ENCODE data around the gene NOXO1.
"Not testable (repeated sequence)": the region's sequence is repeated elsewhere in the genome, so short reads cannot be mapped to it uniquely, and the experiment has no call there.

Gene NOXO1

DNA sequence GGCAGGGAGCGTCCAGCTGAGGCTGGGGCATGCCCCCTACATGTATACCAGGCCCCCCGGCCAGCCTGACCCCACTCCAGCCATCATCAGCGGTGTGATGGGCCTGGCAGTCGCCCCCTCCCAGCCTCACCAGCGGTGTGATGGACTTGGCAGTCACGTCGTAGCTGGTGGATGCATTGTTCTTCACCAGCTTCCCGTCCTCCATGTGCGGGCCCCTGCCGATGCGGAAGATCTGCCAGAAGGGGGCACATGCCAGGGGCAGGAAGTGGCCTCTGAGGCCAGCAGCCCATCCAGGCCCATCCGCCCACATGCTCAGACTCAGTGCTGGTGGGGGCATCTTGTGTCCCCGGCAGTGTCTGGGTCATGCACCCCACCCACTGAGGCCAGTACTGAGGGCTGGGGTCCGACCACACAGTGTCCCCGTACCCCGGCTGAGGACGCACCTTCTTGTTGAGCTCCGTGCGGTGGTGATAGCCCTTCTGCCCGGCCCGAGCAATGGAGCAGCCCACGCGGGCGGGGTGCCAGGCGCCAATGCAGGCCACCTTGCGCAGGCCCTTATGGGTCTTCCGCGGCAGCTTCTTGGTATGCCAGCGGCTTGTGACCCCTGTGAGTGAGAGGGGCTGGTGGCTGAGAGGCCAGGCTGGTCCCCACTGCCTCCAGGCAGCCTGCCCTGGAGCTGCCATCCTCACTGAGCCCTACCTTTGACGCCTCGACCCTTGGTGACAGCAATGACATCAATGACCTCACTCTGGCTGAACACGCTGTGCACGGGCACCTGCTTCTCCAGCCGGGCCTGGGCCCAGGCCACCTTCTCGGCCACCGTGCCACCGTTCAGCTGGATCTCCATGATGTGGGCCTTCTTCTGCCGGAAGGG, 34.5 kb downstream of the NOXO1 start:
- H3K27ac ChIP-seq (ENCODE audit: low read length) = no peak overlapping the region
- no peaks in the 10 kb centered on the region; the same call in 1 of the 2 replicates for H3K27me3 ChIP-seq (ENCODE audit: insufficient read depth, low read length)
- H3K36me3 ChIP-seq (ENCODE audit: insufficient read depth, low read depth, low read length) = no peaks in the 10 kb centered on the region
- no peaks in the 10 kb centered on the region for H3K9me3 ChIP-seq (ENCODE audit: insufficient read depth, low read depth, low read length)
- no peaks in the 10 kb centered on the region for H3K4me1 ChIP-seq (ENCODE audit: insufficient read depth, low read length)
- no peak overlapping the region for H3K4me3 ChIP-seq (ENCODE audit: low read length)
- H3K9ac ChIP-seq (ENCODE audit: low read depth, low read length) = no peak overlapping the region

DNA sequence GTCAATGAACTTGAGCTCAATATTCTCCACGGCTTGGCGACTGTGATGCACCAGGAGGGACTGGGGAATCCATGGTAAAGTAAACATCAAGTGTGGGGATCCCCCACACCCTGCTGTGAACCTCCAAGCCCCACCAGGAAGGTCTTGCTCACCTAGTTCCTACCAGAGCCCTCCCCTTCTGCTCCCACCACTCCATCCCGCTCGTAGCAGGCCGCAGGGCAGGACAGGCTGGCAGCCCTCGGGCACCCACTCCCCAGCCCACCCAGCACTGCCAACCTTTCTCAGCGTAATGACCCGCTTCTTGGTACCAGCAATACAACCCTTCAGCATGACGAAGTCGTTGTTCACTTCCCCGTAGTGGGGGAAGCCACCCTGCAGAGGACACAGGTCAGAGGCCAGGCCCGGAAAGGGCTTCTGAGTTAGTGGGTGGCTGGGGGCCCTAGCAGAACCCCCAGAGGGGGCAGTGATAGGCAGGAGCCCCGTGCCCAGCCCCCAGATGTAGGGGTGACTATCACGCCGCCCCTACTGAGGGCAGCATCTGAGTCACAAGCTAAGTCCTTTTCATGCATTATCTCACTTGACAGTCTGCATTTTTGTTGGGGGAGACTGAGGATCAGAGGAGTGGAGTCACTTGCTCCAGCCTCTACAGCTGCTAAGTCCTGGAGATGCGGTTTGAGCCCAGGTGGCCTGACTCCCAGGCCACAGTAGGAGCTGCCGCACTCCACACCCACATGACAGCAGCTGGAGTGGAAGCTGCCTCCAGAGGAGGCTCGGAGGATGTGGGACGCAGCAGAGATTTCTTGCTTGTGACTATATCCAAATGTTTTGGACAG, 35.5 kb downstream of the NOXO1 start:
- Histone ChIP-seq H3K9ac (ENCODE audit: low read depth, low read length) (no peak overlapping the region), H3K27me3 (ENCODE audit: insufficient read depth, low read length) (no peaks in the 10 kb centered on the region; the same call in 1 of the 2 replicates), H3K9me3 (ENCODE audit: insufficient read depth, low read depth, low read length) (no peaks in the 10 kb centered on the region), H3K36me3 (ENCODE audit: insufficient read depth, low read depth, low read length) (0 out of 2 replicates have a peak, but pooled peaks cover under 1% of the 10 kb centered on the region), H3K27ac (ENCODE audit: low read length) (no peak overlapping the region), H3K4me3 (ENCODE audit: low read length) (no peak overlapping the region), H3K4me1 (ENCODE audit: insufficient read depth, low read length) (no peaks in the 10 kb centered on the region)

DNA sequence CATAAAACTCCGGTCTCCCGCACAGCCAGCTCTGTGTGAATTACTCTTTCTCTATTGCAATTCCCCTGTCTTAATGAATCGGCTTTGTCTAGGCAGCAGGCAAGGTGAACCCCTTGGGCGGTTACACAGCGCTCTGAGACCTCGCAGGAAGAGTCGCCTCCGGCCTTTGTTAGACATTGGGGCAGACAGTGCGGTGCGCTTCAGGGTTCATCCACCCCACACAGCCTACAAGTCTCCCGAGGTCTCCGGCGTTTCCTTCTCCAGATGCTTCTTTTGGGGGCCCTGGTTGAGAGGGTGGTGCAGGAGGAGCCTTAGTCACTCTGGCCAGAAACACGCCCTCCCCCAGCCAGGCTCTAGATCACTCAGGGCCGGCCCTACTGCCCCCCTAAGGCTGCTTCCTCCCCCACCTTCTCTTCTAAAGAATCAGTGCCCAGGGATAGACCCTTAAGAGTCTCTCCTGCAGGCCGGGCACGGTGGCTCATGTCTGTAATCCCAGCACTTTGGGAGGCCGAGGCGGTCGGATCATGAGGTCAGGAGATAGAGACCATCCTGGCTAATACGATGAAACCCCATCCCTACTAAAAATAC, 36.6 kb downstream of the NOXO1 start:
- no peak overlapping the region for H3K4me3 ChIP-seq (ENCODE audit: low read length)
- no peaks in the 10 kb centered on the region for H3K4me1 ChIP-seq (ENCODE audit: insufficient read depth, low read length)
- H3K9me3 ChIP-seq (ENCODE audit: insufficient read depth, low read depth, low read length) = no peaks in the 10 kb centered on the region
- no peak overlapping the region for H3K27ac ChIP-seq (ENCODE audit: low read length)
- H3K27me3 ChIP-seq (ENCODE audit: insufficient read depth, low read length) = no peaks in the 10 kb centered on the region; the same call in 1 of the 2 replicates
- H3K36me3 ChIP-seq (ENCODE audit: insufficient read depth, low read depth, low read length) = peaks cover 8% of the 10 kb centered on the region; the same call in 1 of the 2 replicates
- H3K9ac ChIP-seq (ENCODE audit: low read depth, low read length) = no peak overlapping the region; the same call in 1 of the 2 replicates

DNA sequence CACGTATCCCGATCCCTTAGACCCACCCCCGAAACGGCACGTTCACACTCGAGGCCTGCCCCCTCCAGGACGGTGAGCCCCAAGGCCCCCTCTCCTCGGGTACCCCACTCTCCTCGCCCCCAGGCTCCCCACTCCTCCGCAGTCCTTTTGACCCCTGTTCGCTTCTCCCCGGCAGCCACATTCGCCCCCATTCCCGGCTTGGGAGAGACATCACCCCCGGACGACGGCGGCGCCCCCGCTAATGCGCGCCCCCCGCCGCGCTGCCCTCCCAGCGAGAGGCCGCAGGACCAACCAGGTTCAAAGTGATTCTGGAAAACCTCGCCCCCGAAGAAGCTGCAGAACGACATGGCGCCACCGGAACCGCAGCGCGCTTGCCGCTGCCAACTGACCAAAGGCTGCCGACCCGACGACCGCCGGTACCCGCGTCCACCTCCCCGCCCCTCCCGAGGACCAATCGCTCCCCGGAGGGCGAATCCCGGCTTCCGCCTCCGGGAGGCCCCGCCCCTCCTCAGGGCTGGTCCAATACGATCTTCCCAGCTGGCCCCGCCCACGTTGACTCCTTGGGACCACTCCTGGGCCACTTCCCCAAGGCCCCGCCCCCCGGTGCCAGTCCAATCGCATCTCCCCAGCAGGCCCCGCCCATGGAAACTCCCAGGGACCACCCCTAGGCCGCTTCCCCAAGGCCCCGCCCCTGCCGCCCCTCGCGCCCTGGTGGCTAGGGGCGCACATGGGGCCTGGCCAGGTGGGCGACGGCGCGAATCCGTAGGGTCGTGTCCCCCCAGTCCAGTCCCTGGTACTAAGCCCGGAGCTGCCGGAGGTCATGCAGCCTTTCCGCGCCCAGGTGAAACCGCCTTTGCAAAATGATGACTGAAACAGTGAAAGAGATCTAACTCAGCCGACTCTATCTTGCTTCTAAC, 38.2 kb downstream of the NOXO1 start, which contains the start of gene MSRB1:
MSRB1 (minus strand) TSS at position 390 of the 917 bp plus-strand sequence; CDS start at position 347, 43 bp downstream.
- H3K4me3 ChIP-seq (ENCODE audit: low read length) = peak within 1 kb of the TSS; percentile 87
- H3K27ac ChIP-seq (ENCODE audit: low read length) = no peak within 1 kb of the TSS
- no peaks in the 10 kb centered on the region for H3K4me1 ChIP-seq (ENCODE audit: insufficient read depth, low read length)
- peaks cover 17% of the 10 kb centered on the region; the same call in 1 of the 2 replicates for H3K36me3 ChIP-seq (ENCODE audit: insufficient read depth, low read depth, low read length)
- peak within 1 kb of the TSS; percentile 83 for H3K9ac ChIP-seq (ENCODE audit: low read depth, low read length)
- H3K27me3 ChIP-seq (ENCODE audit: insufficient read depth, low read length) = no peaks in the 10 kb centered on the region; the same call in 1 of the 2 replicates
- no peaks in the 10 kb centered on the region for H3K9me3 ChIP-seq (ENCODE audit: insufficient read depth, low read depth, low read length)

DNA sequence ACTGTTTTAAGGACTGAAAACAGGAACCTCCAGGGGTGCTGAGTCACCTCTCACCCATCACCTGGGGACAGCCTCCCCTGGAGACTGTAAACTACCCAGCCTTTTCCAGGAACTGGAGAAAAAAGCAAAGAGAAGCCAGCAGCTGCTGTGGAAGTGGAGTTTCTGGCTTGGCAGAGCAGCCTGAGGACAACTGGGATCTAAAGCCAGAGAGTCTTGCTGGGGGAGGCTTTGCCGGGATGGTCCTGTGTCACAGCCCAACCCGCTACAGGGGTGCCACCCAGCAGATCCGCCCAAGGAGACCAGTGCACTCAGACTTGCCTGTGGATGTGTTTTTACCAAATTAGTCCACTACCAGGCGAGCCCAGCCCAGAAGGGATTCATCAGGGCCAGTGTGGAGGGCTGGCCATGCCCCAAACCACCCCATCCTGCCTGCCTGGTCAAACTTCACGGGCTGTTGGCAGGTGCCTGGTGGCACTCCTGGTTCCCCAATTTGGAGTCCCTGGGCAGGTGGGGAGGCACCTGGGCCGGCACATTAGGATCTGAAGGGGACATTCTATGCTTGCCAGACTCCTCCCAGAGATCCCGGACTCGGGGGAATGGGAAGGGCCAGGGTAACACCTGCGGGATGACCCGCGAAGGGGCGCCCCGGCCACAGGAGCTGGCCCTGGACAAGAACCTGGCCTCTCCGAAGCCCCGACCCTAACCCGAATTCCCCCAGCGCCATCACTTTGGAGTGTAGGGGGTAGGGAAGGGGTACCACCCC, 39.0 kb downstream of the NOXO1 start:
- Histone ChIP-seq H3K27me3 (ENCODE audit: insufficient read depth, low read length) (no peaks in the 10 kb centered on the region; the same call in 1 of the 2 replicates), H3K4me3 (ENCODE audit: low read length) (peak overlapping the region; percentile 87), H3K27ac (ENCODE audit: low read length) (no peak overlapping the region), H3K9ac (ENCODE audit: low read depth, low read length) (peak overlapping the region; percentile 83; the same call in 1 of the 2 replicates), H3K9me3 (ENCODE audit: insufficient read depth, low read depth, low read length) (no peaks in the 10 kb centered on the region), H3K4me1 (ENCODE audit: insufficient read depth, low read length) (no peaks in the 10 kb centered on the region), H3K36me3 (ENCODE audit: insufficient read depth, low read depth, low read length) (peaks cover 21% of the 10 kb centered on the region; the same call in 1 of the 2 replicates)

DNA sequence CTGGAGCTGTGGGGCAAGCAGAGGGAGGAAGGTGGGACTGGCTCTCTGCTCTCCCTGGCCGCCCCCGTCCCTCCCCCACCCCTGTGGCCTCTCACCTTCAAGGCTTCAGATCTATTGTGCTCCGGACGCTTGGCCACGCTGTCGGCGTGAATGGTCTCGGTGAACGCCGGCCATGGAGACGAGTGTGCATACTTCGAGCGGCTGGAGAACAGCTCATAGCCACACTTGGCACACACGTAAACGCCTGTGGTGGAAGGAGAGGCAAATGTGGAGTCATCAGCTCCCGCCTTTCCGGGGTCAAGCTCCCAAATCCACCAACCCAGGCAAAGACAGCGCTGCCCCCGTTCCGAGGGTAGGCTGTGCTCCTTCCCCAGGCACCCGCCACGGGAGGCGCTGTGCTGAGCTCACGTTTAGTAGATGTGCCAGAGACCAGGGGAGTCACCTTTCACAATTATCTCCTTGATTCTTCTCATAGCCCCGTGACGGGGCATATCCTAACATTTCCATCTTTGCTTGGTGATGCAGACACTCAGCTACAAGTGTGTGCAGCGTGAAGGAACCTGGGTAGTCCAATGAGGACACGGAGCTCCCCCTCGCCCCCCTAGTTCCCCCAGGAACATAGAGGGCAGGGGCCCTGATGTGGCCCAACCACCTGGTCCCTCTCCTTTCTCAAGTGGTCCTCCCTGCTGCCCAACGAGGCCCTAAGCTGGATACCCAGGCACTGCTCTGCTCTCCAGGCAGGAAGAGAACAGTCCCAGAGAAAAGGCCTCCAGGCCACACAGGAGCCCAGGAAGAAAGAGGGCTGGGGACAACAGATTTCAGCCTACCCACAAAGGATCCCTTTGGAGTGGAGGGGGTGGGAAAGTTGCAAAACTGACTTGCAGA, 39.9 kb downstream of the NOXO1 start:
- H3K36me3 ChIP-seq (ENCODE audit: insufficient read depth, low read depth, low read length) = peaks cover 21% of the 10 kb centered on the region; the same call in 1 of the 2 replicates
- H3K27ac ChIP-seq (ENCODE audit: low read length) = no peak overlapping the region
- no peaks in the 10 kb centered on the region; the same call in 1 of the 2 replicates for H3K27me3 ChIP-seq (ENCODE audit: insufficient read depth, low read length)
- H3K9ac ChIP-seq (ENCODE audit: low read depth, low read length) = no peak overlapping the region
- H3K4me3 ChIP-seq (ENCODE audit: low read length) = peak overlapping the region; percentile 87
- no peaks in the 10 kb centered on the region for H3K9me3 ChIP-seq (ENCODE audit: insufficient read depth, low read depth, low read length)
- no peaks in the 10 kb centered on the region for H3K4me1 ChIP-seq (ENCODE audit: insufficient read depth, low read length)

DNA sequence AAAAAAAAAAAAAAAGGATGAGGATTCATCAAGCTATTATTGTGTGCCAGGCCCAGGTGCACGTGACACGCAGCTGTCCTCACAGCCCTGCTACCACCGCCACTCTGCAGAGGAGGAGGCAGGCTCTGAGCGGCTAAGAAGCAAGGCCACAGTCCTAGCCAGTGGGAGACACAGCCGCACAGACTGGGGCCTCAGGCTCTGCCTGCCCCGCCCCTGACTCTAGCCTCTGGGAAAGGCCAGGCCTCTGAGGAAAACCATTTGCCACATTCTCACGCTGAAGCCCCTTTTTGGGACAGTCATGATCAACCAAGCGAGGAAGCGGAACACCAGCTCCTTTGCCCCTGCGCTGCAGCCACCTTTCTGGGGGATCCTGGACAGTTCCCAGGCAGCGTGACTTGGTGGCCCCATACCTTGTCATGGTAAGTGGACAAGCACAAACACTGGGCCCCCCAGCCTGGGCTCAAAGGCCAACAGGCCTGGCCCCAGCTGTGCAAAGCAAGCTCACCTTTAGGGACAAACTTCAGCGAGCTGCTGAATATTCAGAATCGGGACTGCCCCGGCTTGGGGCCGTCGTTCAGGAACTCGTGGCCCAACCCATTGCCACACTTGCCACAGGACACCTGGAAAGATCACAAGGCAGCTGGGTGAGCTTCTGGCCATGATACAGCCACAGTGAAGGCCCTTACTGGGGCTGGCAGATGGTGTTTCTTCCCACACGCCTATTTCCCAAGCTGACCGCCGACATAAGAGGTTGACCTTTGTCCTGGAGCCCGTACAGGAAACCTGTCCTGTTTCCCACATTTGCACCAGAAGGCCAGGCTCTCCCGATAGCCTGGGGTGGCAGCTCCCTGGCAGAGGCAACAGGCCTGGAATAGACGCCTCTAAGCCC, 40.8 kb downstream of the NOXO1 start:
- Histone ChIP-seq H3K9ac (ENCODE audit: low read depth, low read length) (no peak overlapping the region), H3K27ac (ENCODE audit: low read length) (no peak overlapping the region), H3K4me3 (ENCODE audit: low read length) (no peak overlapping the region), H3K27me3 (ENCODE audit: insufficient read depth, low read length) (no peaks in the 10 kb centered on the region; the same call in 1 of the 2 replicates), H3K36me3 (ENCODE audit: insufficient read depth, low read depth, low read length) (peaks cover 21% of the 10 kb centered on the region; the same call in 1 of the 2 replicates), H3K4me1 (ENCODE audit: insufficient read depth, low read length) (no peaks in the 10 kb centered on the region), H3K9me3 (ENCODE audit: insufficient read depth, low read depth, low read length) (no peaks in the 10 kb centered on the region)

DNA sequence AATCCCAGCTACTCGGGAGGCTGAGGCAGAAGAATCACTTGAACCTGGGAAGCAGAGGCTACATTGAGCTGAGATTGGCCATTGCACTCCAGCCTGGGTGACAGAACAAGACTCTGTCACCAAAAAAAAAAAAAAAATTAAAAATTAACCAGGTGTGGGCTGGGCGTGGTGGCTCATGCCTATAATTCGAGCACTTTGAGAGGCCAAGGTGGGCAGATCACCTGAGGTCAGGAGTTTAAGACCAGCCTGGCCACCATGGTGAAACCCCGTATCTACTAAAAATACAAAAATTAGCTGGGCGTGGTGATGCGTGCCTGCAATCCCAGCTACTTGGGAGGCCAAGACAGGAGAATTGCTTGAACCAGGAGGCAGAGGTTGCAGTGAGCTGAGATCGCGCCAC, 41.4 kb downstream of the NOXO1 start:
- H3K27ac ChIP-seq (ENCODE audit: low read length); H3K9ac ChIP-seq (ENCODE audit: low read depth, low read length); H3K4me1 ChIP-seq (ENCODE audit: insufficient read depth, low read length); H3K9me3 ChIP-seq (ENCODE audit: insufficient read depth, low read depth, low read length); H3K27me3 ChIP-seq (ENCODE audit: insufficient read depth, low read length); H3K4me3 ChIP-seq (ENCODE audit: low read length): not testable (repeated sequence)
- peaks cover 21% of the 10 kb centered on the region; the same call in 1 of the 2 replicates for H3K36me3 ChIP-seq (ENCODE audit: insufficient read depth, low read depth, low read length)

DNA sequence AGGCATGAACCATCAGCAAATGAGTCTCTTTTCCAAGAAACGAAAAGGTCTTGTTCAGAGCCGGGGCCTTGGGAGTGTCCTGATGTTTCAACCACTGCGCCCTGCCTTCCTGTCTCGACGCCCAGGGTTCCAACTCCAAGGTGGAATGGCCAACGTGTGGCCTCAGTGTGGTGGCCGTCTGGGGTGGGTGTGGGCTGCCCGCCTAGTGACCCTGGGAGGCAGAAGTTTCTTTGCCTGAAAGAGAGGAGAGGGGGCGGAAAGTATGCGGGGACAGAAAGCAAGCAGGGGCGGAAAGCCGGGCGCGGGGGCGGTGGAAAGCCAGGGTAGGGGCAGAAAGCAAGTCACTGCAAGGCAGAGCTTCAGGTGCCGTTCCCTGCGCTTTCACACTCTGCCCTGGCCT, 42.4 kb downstream of the NOXO1 start:
- H3K4me3 ChIP-seq (ENCODE audit: low read length) = no peak overlapping the region
- H3K9me3 ChIP-seq (ENCODE audit: insufficient read depth, low read depth, low read length) = no peaks in the 10 kb centered on the region
- H3K36me3 ChIP-seq (ENCODE audit: insufficient read depth, low read depth, low read length) = peaks cover 21% of the 10 kb centered on the region; the same call in 1 of the 2 replicates
- no peaks in the 10 kb centered on the region; the same call in 1 of the 2 replicates for H3K27me3 ChIP-seq (ENCODE audit: insufficient read depth, low read length)
- H3K9ac ChIP-seq (ENCODE audit: low read depth, low read length) = no peak overlapping the region
- no peak overlapping the region for H3K27ac ChIP-seq (ENCODE audit: low read length)
- H3K4me1 ChIP-seq (ENCODE audit: insufficient read depth, low read length) = no peaks in the 10 kb centered on the region

Data from iPS-20b (cell line).